HepG2 (cell line): Measurements from ENCODE around the gene POLR3GL. TPM values are rescaled to one million over a fixed set of nuclear protein-coding genes. Genes with fewer than 3 reads are reported as not detected.
A peak's percentile ranks its signal among the peaks of the same experiment; 100 is the strongest.

Source experiments
- ARNTL ChIP-seq: sonication (generic); formaldehyde crosslinking; IDR thresholded peaks from 2 replicates; pipeline ENCODE4 v1.4.0; 2020; ENCODE audit warnings: mild to moderate bottlenecking, missing genetic modification reagents
- CHD4 ChIP-seq: fragments of 200-600 bp; sonication (generic); IDR thresholded peaks from 2 replicates; pipeline ENCODE4 v1.7.0; 2017; ENCODE audit warnings: mild to moderate bottlenecking, low read length, borderline replicate concordance
- E2F5 ChIP-seq: sonication (generic); formaldehyde crosslinking; conservative IDR thresholded peaks from 2 replicates; pipeline ENCODE4 v1.4.0; 2020; ENCODE audit warnings: missing genetic modification reagents
- ESRRA ChIP-seq: sonication (generic); formaldehyde crosslinking; IDR thresholded peaks from 2 replicates; pipeline ENCODE4 v1.5.1; 2020; ENCODE audit warnings: mild to moderate bottlenecking, low read depth, missing genetic modification reagents
- EZH2 ChIP-seq: conservative IDR thresholded peaks from 2 replicates; pipeline ENCODE4 v1.6.1; 2012; ENCODE audit warnings: mild to moderate bottlenecking, low read depth, low read length, moderate library complexity
- FOXO1 ChIP-seq: sonication (generic); formaldehyde crosslinking; IDR thresholded peaks from 2 replicates; pipeline ENCODE4 v1.4.0; 2020; ENCODE audit warnings: missing genetic modification reagents
- NFIB ChIP-seq: sonication (generic); formaldehyde crosslinking; IDR thresholded peaks from 2 replicates; pipeline ENCODE4 v1.9.0; 2021; ENCODE audit warnings: missing genetic modification reagents, mild to moderate bottlenecking, borderline replicate concordance
- SAP130 ChIP-seq: IDR thresholded peaks from 2 replicates; pipeline ENCODE4 v1.6.1; 2016; ENCODE audit warnings: low read depth
- SOX5 ChIP-seq: IDR thresholded peaks from 2 replicates; pipeline ENCODE4 v1.6.1; 2016; ENCODE audit warnings: borderline replicate concordance
- TAF15 ChIP-seq: fragments of 200-400 bp; formaldehyde crosslinking; IDR thresholded peaks from one replicate; pipeline ENCODE4 v1.6.1; 2018; ENCODE audit warnings: mild to moderate bottlenecking, low read depth, low read length; ENCODE audit not compliant: poor library complexity, severe bottlenecking
- TARDBP ChIP-seq: sonication (generic); formaldehyde crosslinking; IDR thresholded peaks from 2 replicates; pipeline ENCODE4 v1.8.0; 2022; ENCODE audit warnings: mild to moderate bottlenecking, missing genetic modification reagents
- YEATS2 ChIP-seq: sonication (generic); formaldehyde crosslinking; IDR thresholded peaks from 2 replicates; pipeline ENCODE4 v1.4.0; 2020; ENCODE audit warnings: missing genetic modification reagents, borderline replicate concordance
- YEATS4 ChIP-seq: sonication (generic); formaldehyde crosslinking; IDR thresholded peaks from 2 replicates; pipeline ENCODE4 v1.4.0; 2020; ENCODE audit warnings: missing genetic modification reagents, borderline replicate concordance
- ZNF143 ChIP-seq: sonication (generic); formaldehyde crosslinking; IDR thresholded peaks from 2 replicates; pipeline ENCODE4 v1.4.0; 2020; ENCODE audit warnings: missing genetic modification reagents
- ZNF253 ChIP-seq: sonication (generic); formaldehyde crosslinking; IDR thresholded peaks from 2 replicates; pipeline ENCODE4 v1.8.0; 2022; ENCODE audit warnings: mild to moderate bottlenecking, missing genetic modification reagents, borderline replicate concordance
- ZNF296 ChIP-seq: sonication (generic); formaldehyde crosslinking; conservative IDR thresholded peaks from 2 replicates; pipeline ENCODE4 v1.5.0; 2020; ENCODE audit warnings: mild to moderate bottlenecking, missing genetic modification reagents
- ZNF549 ChIP-seq: sonication (generic); formaldehyde crosslinking; IDR thresholded peaks from 2 replicates; pipeline ENCODE4 v1.5.0; 2020; ENCODE audit warnings: missing genetic modification reagents
- ZNF850 ChIP-seq: sonication (generic); formaldehyde crosslinking; conservative IDR thresholded peaks from 2 replicates; pipeline ENCODE4 v1.9.0; 2021; ENCODE audit warnings: mild to moderate bottlenecking, missing genetic modification reagents
- polyA plus RNA-seq, 8 experiments: library from polyadenylated mRNA; depleted of rRNA in 3 of 8; stranded (reverse) in 7 of 8; unstranded in 1 of 8; fragments of >200 nt; fragmentation: Illumina TruSeq in 4 of 8; extraction: Trizol in 4 of 8; gene quantifications; 2 replicates each; pipeline versions ENCODE4 v1.2.1 to v1.2.3, GENCODE V29; 2011 to 2016; ENCODE audit warnings: low read depth in 4 of 8, missing spikeins in 1 of 8, mixed read lengths in 1 of 8; ENCODE audit not compliant: insufficient read depth in 1 of 8
- total RNA-seq, 5 experiments: library from RNA; depleted of rRNA; stranded (reverse); fragments of >200 nt; fragmentation: Illumina TruSeq; extraction: Trizol; gene quantifications; 2 replicates each; pipeline ENCODE4 v1.2.3, GENCODE V29; 2016; ENCODE audit warnings: low read depth in 1 of 5
- TF ChIP-seq, protein P1 (sequence below): IDR thresholded peaks from 2 replicates; pipeline ENCODE4 v1.6.1; 2012; ENCODE audit warnings: inconsistent platforms
- TF ChIP-seq, protein P2 (sequence below): IDR thresholded peaks from 2 replicates; pipeline ENCODE4 v1.4.0; 2020; ENCODE audit warnings: mild to moderate bottlenecking, missing genetic modification reagents
- TF ChIP-seq, protein P3 (sequence below): sonication (generic); formaldehyde crosslinking; IDR thresholded peaks from 2 replicates; pipeline ENCODE4 v1.8.1; 2023; ENCODE audit warnings: mild to moderate bottlenecking, missing genetic modification reagents
- TF ChIP-seq, protein P4 (sequence below): sonication (generic); formaldehyde crosslinking; IDR thresholded peaks from 2 replicates; pipeline ENCODE4 v1.5.1; 2020; ENCODE audit warnings: mild to moderate bottlenecking, moderate library complexity, missing genetic modification reagents

Gene POLR3GL
- total and polyA plus RNA-seq, 2 of the 13 experiments (the other 11 are each of a cell fraction or from before 2014, with no cell fraction given), result 11.5 to 12.4 TPM

- TF ChIP-seq ZNF143 (CRISPR knock-in tag), result peak; percentile 86
- TF ChIP-seq, protein P1, sequence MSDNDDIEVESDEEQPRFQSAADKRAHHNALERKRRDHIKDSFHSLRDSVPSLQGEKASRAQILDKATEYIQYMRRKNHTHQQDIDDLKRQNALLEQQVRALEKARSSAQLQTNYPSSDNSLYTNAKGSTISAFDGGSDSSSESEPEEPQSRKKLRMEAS, result peak; percentile 86
- peak; percentile 31; the same call in 1 of the 2 replicates for TF ChIP-seq SOX5
- no peak for TF ChIP-seq ZNF549 (CRISPR knock-in tag)
- no peak for TF ChIP-seq ZNF850
- TF ChIP-seq, protein P2, sequence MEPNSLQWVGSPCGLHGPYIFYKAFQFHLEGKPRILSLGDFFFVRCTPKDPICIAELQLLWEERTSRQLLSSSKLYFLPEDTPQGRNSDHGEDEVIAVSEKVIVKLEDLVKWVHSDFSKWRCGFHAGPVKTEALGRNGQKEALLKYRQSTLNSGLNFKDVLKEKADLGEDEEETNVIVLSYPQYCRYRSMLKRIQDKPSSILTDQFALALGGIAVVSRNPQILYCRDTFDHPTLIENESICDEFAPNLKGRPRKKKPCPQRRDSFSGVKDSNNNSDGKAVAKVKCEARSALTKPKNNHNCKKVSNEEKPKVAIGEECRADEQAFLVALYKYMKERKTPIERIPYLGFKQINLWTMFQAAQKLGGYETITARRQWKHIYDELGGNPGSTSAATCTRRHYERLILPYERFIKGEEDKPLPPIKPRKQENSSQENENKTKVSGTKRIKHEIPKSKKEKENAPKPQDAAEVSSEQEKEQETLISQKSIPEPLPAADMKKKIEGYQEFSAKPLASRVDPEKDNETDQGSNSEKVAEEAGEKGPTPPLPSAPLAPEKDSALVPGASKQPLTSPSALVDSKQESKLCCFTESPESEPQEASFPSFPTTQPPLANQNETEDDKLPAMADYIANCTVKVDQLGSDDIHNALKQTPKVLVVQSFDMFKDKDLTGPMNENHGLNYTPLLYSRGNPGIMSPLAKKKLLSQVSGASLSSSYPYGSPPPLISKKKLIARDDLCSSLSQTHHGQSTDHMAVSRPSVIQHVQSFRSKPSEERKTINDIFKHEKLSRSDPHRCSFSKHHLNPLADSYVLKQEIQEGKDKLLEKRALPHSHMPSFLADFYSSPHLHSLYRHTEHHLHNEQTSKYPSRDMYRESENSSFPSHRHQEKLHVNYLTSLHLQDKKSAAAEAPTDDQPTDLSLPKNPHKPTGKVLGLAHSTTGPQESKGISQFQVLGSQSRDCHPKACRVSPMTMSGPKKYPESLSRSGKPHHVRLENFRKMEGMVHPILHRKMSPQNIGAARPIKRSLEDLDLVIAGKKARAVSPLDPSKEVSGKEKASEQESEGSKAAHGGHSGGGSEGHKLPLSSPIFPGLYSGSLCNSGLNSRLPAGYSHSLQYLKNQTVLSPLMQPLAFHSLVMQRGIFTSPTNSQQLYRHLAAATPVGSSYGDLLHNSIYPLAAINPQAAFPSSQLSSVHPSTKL, result no peak; the same call in 1 of the 2 replicates
- no peak for TF ChIP-seq ZNF296 (CRISPR knock-in tag)
- TF ChIP-seq ZNF253 (CRISPR knock-in tag), result no peak
- no peak for TF ChIP-seq CHD4
- peak; percentile 62; the same call in 1 of the 2 replicates for TF ChIP-seq ARNTL (CRISPR knock-in tag)
- no peak for TF ChIP-seq TAF15
- peak; percentile 85 for TF ChIP-seq YEATS4
- TF ChIP-seq, protein P3, sequence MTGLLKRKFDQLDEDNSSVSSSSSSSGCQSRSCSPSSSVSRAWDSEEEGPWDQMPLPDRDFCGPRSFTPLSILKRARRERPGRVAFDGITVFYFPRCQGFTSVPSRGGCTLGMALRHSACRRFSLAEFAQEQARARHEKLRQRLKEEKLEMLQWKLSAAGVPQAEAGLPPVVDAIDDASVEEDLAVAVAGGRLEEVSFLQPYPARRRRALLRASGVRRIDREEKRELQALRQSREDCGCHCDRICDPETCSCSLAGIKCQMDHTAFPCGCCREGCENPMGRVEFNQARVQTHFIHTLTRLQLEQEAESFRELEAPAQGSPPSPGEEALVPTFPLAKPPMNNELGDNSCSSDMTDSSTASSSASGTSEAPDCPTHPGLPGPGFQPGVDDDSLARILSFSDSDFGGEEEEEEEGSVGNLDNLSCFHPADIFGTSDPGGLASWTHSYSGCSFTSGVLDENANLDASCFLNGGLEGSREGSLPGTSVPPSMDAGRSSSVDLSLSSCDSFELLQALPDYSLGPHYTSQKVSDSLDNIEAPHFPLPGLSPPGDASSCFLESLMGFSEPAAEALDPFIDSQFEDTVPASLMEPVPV (CRISPR knock-in tag), result peak; percentile 30; the same call in 1 of the 2 replicates
- no peak for TF ChIP-seq E2F5
- TF ChIP-seq FOXO1 (CRISPR knock-in tag), result peak; percentile 33; the same call in 1 of the 2 replicates
- TF ChIP-seq YEATS2 (CRISPR knock-in tag), result peak; percentile 90
- peak; percentile 93 for TF ChIP-seq SAP130 (CRISPR knock-in tag)
- TF ChIP-seq ESRRA (CRISPR knock-in tag), result peak; percentile 62; the same call in 1 of the 2 replicates
- TF ChIP-seq NFIB (CRISPR knock-in tag), result no peak
- TF ChIP-seq, protein P4, sequence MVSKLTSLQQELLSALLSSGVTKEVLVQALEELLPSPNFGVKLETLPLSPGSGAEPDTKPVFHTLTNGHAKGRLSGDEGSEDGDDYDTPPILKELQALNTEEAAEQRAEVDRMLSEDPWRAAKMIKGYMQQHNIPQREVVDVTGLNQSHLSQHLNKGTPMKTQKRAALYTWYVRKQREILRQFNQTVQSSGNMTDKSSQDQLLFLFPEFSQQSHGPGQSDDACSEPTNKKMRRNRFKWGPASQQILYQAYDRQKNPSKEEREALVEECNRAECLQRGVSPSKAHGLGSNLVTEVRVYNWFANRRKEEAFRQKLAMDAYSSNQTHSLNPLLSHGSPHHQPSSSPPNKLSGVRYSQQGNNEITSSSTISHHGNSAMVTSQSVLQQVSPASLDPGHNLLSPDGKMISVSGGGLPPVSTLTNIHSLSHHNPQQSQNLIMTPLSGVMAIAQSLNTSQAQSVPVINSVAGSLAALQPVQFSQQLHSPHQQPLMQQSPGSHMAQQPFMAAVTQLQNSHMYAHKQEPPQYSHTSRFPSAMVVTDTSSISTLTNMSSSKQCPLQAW (CRISPR knock-in tag), result peak; percentile 63; the same call in 1 of the 2 replicates
- no peak for TF ChIP-seq EZH2
- TF ChIP-seq TARDBP (CRISPR knock-in tag), result peak; percentile 85
These were observed 37.2 kb upstream of the POLR3GL start, which contains the start of gene RBM8A (continued) for GRCh38 chr1:145927063-145927886.
